ENCODE results near the gene PRKCE. TPM values are rescaled to one million over a fixed set of nuclear protein-coding genes. Genes with fewer than 3 reads are reported as not detected.

PRKCE gene
- total and polyA plus RNA-seq, 2 of the 8 experiments (the other 6 are each of a cell fraction or from before 2014, with no cell fraction given), result 0.54 to 2.1 TPM

GRCh38 chr2:46032996-46033395, 381.5 kb downstream of the PRKCE start (continued):
- TF ChIP-seq E2F6 (IDR thresholded peaks at IDR 0.05), result no peak
- no peak for TF ChIP-seq EGR1 (IDR thresholded peaks at IDR 0.05; ENCODE audit: borderline replicate concordance, low read depth, low read length)
- TF ChIP-seq TBP (IDR thresholded peaks at IDR 0.05; ENCODE audit: low read depth, low read length), result no peak
- no peak for TF ChIP-seq ASH2L (IDR thresholded peaks at IDR 0.05; ENCODE audit: low read length)
- TF ChIP-seq MAX (IDR thresholded peaks at IDR 0.05), result no peak
- no peak for TF ChIP-seq CHD1 (IDR thresholded peaks at IDR 0.05; ENCODE audit: low read depth, low read length)
